ENCODE results near the gene MIER2.

- TF ChIP-seq CTCF (IDR thresholded peaks at IDR 0.05; ENCODE audit: poor library complexity, severe bottlenecking) (no peak), RAD21 (conservative IDR thresholded peaks at IDR 0.05) (no peak), EZH2 (IDR thresholded peaks at IDR 0.05; ENCODE audit: borderline replicate concordance, insufficient read depth, low read length, poor library complexity, severe bottlenecking) (no peak), MXI1 (conservative IDR thresholded peaks at IDR 0.05; ENCODE audit: poor library complexity, severe bottlenecking) (no peak)
These were observed 53.5 kb downstream of the MIER2 start, which contains the start of gene PLPP2 for GRCh38 chr19:291006-291521.

Measured in neural cell (in vitro differentiated cells).